Gastroesophageal sphincter (tissue), 4 donors: Measurements from ENCODE around the gene NR4A3. TPM values are rescaled to one million over a fixed set of nuclear protein-coding genes. Genes with fewer than 3 reads are reported as not detected.

Source experiments
- ATAC-seq: fragments of 150-250 bp; one replicate; pipeline ENCODE4 v1.9.1; 2016; ENCODE audit warnings: mild to moderate bottlenecking, moderate library complexity
- H3K27ac ChIP-seq, 4 donors: fragments of 200-600 bp; sonication (generic) in 3 of 4; 1 replicate in 3 of 4; 2 replicates in 1 of 4; pipeline ENCODE4 v1.5.1; 2016 to 2019
- H3K27me3 ChIP-seq: fragments of 200-600 bp; sonication (generic); one replicate; pipeline ENCODE4 v1.5.1; 2019
- H3K36me3 ChIP-seq, 2 donors: fragments of 200-600 bp; sonication (generic); one replicate each; pipeline ENCODE4 v1.5.1; 2019; ENCODE audit warnings: control low read depth in 1 of 2
- H3K4me1 ChIP-seq, 3 donors: fragments of 200-600 bp; sonication (generic); 1 replicate in 2 of 3; 2 replicates in 1 of 3; pipeline ENCODE4 v1.5.1; 2016 to 2019; ENCODE audit warnings: control low read depth in 2 of 3
- H3K4me3 ChIP-seq, 2 donors: fragments of 200-600 bp; sonication (generic); one replicate each; pipeline ENCODE4 v1.5.1; 2019; ENCODE audit warnings: mild to moderate bottlenecking in 1 of 2, moderate library complexity in 1 of 2
- H3K9me3 ChIP-seq, 3 donors: fragments of 200-600 bp; sonication (generic); one replicate each; pipeline ENCODE4 v1.5.1; 2017 to 2019; ENCODE audit warnings: control low read depth in 2 of 3
- EP300 ChIP-seq: sonication (generic); formaldehyde crosslinking; IDR thresholded peaks from one replicate; pipeline ENCODE4 v1.6.1; 2017; ENCODE audit warnings: antibody characterized with exemption, mild to moderate bottlenecking
- POLR2A ChIP-seq, 2 donors: fragments of 450-650 bp; IDR thresholded peaks; one replicate each; pipeline ENCODE4 v1.6.1; 2017; ENCODE audit warnings: antibody characterized with exemption in 2 of 2, mild to moderate bottlenecking in 2 of 2, moderate library complexity in 1 of 2
- POLR2AphosphoS5 ChIP-seq: sonication (generic); formaldehyde crosslinking; IDR thresholded peaks from one replicate; pipeline ENCODE4 v1.6.1; 2017; ENCODE audit warnings: antibody characterized with exemption
- WGBS, 2 donors: methylation state at CpG; one replicate each; pipeline ENCODE4 v1.1.5; 2018; ENCODE audit warnings: low coverage in 1 of 2; 5-methylcytosine and 5-hydroxymethylcytosine counted together
- total RNA-seq, 4 donors: library from RNA; depleted of rRNA; stranded (reverse); fragments of >200 nt; gene quantifications; one replicate each; pipeline ENCODE4 v1.1.0, GENCODE V29; 2016
- TF ChIP-seq, protein P1 (sequence below), 4 experiments: fragments of 200-600 bp in 2 of 4; fragments of 450-650 bp in 2 of 4; sonication (generic) in 1 of 4; IDR thresholded peaks; one replicate each; pipeline ENCODE4 v1.5.1; 2017 to 2019; ENCODE audit warnings: antibody characterized with exemption in 4 of 4, mild to moderate bottlenecking in 2 of 4, moderate library complexity in 2 of 4

NR4A3 gene
- total RNA-seq, 4 donors from 2014 or later: 0.52 to 51.2 (median 2.0) TPM

DNA sequence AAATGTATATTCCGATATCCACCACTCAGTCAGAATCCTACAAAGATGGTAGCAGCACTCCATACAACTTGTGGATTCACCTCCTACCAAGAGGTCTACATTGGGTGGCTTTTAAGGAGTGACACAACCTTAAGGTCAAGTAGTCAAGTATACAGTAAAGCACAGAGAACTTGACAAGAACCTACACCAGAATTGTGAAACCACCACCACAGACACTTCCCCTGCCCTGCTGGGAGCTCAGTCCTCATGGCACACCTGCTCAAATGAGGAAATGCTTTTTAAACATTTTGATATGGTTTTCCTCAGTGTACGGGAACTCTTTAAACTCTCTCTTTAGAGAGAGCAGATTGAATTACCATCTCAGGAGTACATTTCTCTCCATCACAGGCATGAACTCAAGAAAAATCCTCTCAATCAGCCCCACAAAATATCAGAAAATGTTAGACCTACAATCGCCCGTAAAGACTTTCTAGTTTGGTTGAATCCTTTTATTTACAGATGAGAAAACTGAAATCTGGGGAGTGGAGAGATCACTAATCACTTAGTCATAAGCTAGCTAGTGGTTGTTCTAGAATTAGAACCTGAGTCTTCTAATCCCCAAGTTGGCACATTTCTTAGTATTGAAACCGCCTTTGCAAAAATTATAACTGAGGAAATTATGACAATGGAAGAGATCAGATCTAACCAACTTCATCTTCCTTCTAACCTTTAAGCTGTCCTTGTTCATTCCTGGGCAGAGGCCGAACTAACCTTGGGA lies 38.5 kb upstream of the NR4A3 start:
- Histone ChIP-seq H3K27ac (no peak overlapping the region), H3K36me3 (no peaks in the 10 kb centered on the region), H3K4me1 (no peaks in the 10 kb centered on the region), H3K9me3 (no peaks in the 10 kb centered on the region), H3K4me3 (no peak overlapping the region), H3K27me3 (no peaks in the 10 kb centered on the region)
- TF ChIP-seq, protein P1, sequence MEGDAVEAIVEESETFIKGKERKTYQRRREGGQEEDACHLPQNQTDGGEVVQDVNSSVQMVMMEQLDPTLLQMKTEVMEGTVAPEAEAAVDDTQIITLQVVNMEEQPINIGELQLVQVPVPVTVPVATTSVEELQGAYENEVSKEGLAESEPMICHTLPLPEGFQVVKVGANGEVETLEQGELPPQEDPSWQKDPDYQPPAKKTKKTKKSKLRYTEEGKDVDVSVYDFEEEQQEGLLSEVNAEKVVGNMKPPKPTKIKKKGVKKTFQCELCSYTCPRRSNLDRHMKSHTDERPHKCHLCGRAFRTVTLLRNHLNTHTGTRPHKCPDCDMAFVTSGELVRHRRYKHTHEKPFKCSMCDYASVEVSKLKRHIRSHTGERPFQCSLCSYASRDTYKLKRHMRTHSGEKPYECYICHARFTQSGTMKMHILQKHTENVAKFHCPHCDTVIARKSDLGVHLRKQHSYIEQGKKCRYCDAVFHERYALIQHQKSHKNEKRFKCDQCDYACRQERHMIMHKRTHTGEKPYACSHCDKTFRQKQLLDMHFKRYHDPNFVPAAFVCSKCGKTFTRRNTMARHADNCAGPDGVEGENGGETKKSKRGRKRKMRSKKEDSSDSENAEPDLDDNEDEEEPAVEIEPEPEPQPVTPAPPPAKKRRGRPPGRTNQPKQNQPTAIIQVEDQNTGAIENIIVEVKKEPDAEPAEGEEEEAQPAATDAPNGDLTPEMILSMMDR (IDR thresholded peaks at IDR 0.05): no peak
- TF ChIP-seq EP300 (no peak), POLR2AphosphoS5 (no peak), POLR2A (IDR thresholded peaks at IDR 0.05) (no peak)
- WGBS, 2 donors: 78 to 89% methylated on average over 2 to 6 of the region's 6 CpGs
- no peak for ATAC-seq

DNA sequence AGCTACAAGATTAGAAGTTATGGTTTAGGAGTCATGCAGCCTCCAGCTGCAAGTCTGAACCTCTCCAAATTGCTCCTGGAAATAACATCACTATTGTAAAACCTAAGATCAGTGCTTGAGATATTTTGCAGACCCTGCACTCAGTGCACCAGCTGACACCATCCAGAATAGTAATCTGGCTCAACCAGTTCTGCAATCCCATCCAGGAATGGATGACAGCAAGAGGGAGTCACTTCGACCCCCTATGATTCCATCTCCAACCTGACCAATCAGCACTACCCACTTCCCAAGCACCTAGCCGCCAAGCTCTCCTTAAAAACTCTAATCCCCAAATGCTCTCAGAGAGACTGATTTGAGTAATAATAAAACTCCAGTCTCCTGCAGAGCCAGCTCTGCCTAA lies 37.9 kb upstream of the NR4A3 start:
- TF ChIP-seq POLR2A (IDR thresholded peaks at IDR 0.05) (no peak), EP300 (no peak), POLR2AphosphoS5 (no peak)
- TF ChIP-seq, protein P1 (IDR thresholded peaks at IDR 0.05): no peak
- no peak overlapping the region for H3K27ac ChIP-seq
- WGBS, 2 donors: 57 to 71% methylated on average over 2 of the region's 2 CpGs

DNA sequence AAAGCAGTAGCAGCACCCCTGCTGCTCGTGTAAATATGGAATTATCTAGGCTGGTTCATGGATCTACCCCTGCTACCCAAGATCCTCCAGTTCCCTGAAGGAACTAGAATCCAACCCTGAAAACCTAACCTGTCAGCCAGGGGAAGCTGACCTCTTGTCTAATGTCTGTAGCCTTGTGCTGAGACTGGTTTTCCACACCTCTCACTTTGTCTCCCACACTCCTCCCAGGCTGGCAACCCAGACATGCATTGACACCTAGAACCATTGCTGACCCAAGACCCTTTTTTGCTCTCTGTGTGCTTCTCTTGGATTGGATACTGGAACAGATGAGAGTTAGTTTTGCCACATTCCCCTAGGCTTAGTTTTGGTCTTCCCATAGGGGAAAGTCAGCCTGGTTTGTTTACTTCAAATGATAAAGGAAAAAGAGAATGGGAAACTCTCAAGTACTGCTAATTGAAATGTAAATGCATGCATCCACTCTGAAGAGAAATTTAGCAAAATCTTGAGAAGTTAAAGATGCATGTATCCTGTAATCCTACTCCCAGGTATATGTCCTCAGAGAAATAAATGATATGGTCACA lies 36.6 kb upstream of the NR4A3 start:
- Histone ChIP-seq H3K27me3 (no peaks in the 10 kb centered on the region), H3K4me3 (no peak overlapping the region), H3K9me3 (no peaks in the 10 kb centered on the region), H3K27ac (no peak overlapping the region), H3K4me1 (no peaks in the 10 kb centered on the region), H3K36me3 (no peaks in the 10 kb centered on the region)
- TF ChIP-seq POLR2A (IDR thresholded peaks at IDR 0.05) (no peak), EP300 (no peak)
- TF ChIP-seq, protein P1 (IDR thresholded peaks at IDR 0.05): no peak
- ATAC-seq: no peak
- WGBS, 2 donors: 40% methylated on average over 1 of the region's 1 CpG; no CpG with 5 or more reads in 1 of the 2 donors

More for the DNA sequence above, 37.9 kb upstream of the NR4A3 start:
- Histone ChIP-seq H3K27me3 (no peaks in the 10 kb centered on the region), H3K9me3 (no peaks in the 10 kb centered on the region), H3K4me1 (no peaks in the 10 kb centered on the region), H3K36me3 (no peaks in the 10 kb centered on the region), H3K4me3 (no peak overlapping the region)
- ATAC-seq: no peak

DNA sequence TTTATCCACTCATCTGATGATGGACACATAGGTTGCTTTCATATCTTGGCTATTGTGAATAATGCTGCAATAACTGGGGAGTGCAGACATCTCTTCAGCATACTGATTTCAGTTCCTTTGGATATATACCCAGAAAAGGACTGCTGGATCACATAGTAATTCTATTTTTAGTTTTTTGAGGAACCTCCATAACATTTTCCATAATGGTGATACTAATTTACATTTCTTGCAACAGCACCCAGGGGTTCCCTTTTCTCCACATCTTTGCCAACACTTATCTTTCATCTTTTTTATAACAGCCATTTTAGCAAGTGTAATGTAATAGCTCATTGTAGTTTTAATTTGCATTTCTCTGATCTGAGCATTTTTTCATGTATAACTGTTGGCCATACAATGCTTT lies 34.1 kb upstream of the NR4A3 start:
- H3K27ac ChIP-seq: no peak overlapping the region
- no peak overlapping the region for H3K4me3 ChIP-seq
- no peaks in the 10 kb centered on the region for H3K4me1 ChIP-seq
- H3K36me3 ChIP-seq: no peaks in the 10 kb centered on the region
- no peak for ATAC-seq
- H3K9me3 ChIP-seq: no peaks in the 10 kb centered on the region
- TF ChIP-seq EP300 (no peak), POLR2A (IDR thresholded peaks at IDR 0.05) (no peak), POLR2AphosphoS5 (no peak)
- TF ChIP-seq, protein P1 (IDR thresholded peaks at IDR 0.05): no peak
- no peaks in the 10 kb centered on the region for H3K27me3 ChIP-seq

DNA sequence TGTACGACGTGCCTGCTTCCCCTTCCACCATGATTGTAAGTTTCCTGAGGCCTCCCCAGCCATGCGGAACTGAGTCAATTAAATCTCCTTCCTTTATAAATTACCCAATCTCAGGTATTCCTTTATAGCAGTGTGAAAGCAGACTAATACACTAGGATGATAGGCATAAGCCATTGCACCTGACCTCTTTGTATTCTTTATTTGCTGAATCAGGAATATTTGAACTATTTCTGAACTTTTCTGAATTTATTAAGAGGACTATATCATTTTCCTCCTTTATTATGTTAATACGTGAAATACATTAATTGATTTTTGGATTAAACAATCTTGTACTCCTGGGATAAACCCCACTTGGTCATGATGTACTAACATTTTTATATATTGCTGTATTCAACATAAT lies 28.2 kb upstream of the NR4A3 start:
- no peak for ATAC-seq
- TF ChIP-seq POLR2AphosphoS5 (no peak), POLR2A (IDR thresholded peaks at IDR 0.05) (no peak), EP300 (no peak)
- TF ChIP-seq, protein P1 (IDR thresholded peaks at IDR 0.05): no peak
- 91 to 92% methylated on average over 4 of the region's 4 CpGs for WGBS, 2 donors
- Histone ChIP-seq H3K4me1 (no peaks in the 10 kb centered on the region), H3K27me3 (no peaks in the 10 kb centered on the region), H3K36me3 (no peaks in the 10 kb centered on the region), H3K27ac (no peak overlapping the region), H3K4me3 (no peak overlapping the region), H3K9me3 (no peaks in the 10 kb centered on the region)
